ENCODE measurements around the gene KIF1B. TPM values are rescaled to one million over a fixed set of nuclear protein-coding genes. Genes with fewer than 3 reads are reported as not detected.
A peak's percentile ranks its signal among the peaks of the same experiment; 100 is the strongest.

The KIF1B gene
- total RNA-seq, 2 experiments from 2014 or later: 12.3 to 13.5 TPM

DNA sequence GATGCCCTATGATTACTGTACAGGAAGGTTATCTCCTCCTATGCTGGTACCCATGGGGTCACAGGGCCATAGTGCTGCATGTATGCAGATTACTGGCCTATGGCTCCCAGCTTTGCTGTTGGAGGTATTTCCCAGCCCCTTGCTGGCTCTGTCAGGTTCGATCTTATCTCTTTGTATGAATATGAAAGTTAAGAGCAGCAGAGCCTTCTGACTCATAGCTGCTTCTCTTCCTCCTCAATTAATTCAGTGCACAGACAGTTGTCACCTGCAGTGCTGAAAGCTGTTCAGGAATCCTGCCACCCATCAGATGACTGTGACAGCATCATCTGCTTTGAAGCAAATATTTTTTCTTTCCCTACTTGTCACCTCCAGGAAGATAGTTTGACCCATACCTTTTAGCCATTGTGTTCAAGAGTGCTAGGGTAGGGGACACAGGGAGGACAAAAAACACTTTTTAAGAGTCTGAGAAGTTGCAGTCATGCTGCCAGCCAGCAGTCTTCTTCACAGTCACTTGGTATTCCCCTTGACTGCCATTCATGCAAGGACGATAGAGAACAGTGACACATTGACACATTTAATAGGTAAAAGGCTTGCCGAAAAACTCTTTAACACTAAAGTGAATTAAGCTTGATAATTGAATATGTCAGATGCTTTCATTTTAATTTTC, 73.1 kb downstream of the KIF1B start:
- ChIA-PET POLR2A (interaction anchor here (0.7 to 1.3 kb wide), 2 partner anchors 113 to 146 kb away, joined by 3 read pairs; no protein-coding TSS in a partner anchor), CTCF (interaction anchor here (0.6 to 1.0 kb wide), 3 partner anchors 74 to 146 kb away, joined by 3 to 5 read pairs (median 3); partner anchors contain the start of gene CENPS)
- Mint-ChIP-seq H3K4me3 (no peak overlapping the region), H3K4me1 (peaks cover 30% of the 10 kb centered on the region), H3K27ac (peak overlapping the region; percentile 26), H3K9me3 (ENCODE audit: low read depth) (no peaks in the 10 kb centered on the region), H3K36me3 (ENCODE audit: low read depth) (peaks cover 16% of the 10 kb centered on the region), H3K27me3 (no peaks in the 10 kb centered on the region)
- intact Hi-C loops (cut with DNase I, micrococcal nuclease): loop anchor here (1.0 to 2.0 kb wide), 2 partner anchors 73 kb away; partner anchors contain the start of gene KIF1B (in 2 of the 2)
- DNase-seq: peak; percentile 62
- ATAC-seq: peak; percentile 94

GRCh38 chr1:10286244-10286643, 75.9 kb downstream of the KIF1B start:
- peaks cover 26% of the 10 kb centered on the region for H3K4me1 Mint-ChIP-seq
- ChIA-PET POLR2A (no interaction called here), CTCF (no interaction called here)
- peaks cover 12% of the 10 kb centered on the region for H3K36me3 Mint-ChIP-seq (ENCODE audit: low read depth)
- no peak overlapping the region for H3K27ac Mint-ChIP-seq
- intact Hi-C loops (cut with DNase I, micrococcal nuclease): no loop called here
- no peak overlapping the region for H3K4me3 Mint-ChIP-seq
- no peak for ATAC-seq
- no peaks in the 10 kb centered on the region for H3K27me3 Mint-ChIP-seq
- DNase-seq: no peak
- H3K9me3 Mint-ChIP-seq (ENCODE audit: low read depth): no peaks in the 10 kb centered on the region

- no peaks in the 10 kb centered on the region for H3K9me3 Mint-ChIP-seq (ENCODE audit: low read depth)
- DNase-seq (no peak), ATAC-seq (no peak)
- H3K4me3 Mint-ChIP-seq: no peak overlapping the region
- peaks cover 24% of the 10 kb centered on the region for H3K4me1 Mint-ChIP-seq
- H3K27me3 Mint-ChIP-seq: no peaks in the 10 kb centered on the region
- no peak overlapping the region for H3K27ac Mint-ChIP-seq
- H3K36me3 Mint-ChIP-seq (ENCODE audit: low read depth): peaks cover 12% of the 10 kb centered on the region
- intact Hi-C loops (cut with DNase I, micrococcal nuclease): no loop called here
- CTCF ChIA-PET: interaction anchor here (1.0 to 1.4 kb wide), 2 partner anchors 17 to 43 kb away, joined by 3 to 7 read pairs; no protein-coding TSS in a partner anchor
- POLR2A ChIA-PET: no interaction called here
Measured at GRCh38 chr1:10287023-10287645, 76.8 kb downstream of the KIF1B start.

- ChIA-PET CTCF (interaction anchor here (1.0 to 1.4 kb wide), 2 partner anchors 17 to 42 kb away, joined by 3 to 7 read pairs; no protein-coding TSS in a partner anchor), POLR2A (no interaction called here)
- Mint-ChIP-seq H3K9me3 (ENCODE audit: low read depth) (no peaks in the 10 kb centered on the region), H3K4me1 (peaks cover 17% of the 10 kb centered on the region), H3K27ac (no peak overlapping the region), H3K36me3 (ENCODE audit: low read depth) (peaks cover 11% of the 10 kb centered on the region), H3K27me3 (no peaks in the 10 kb centered on the region), H3K4me3 (no peak overlapping the region)
- intact Hi-C loops (cut with DNase I, micrococcal nuclease): no loop called here
- DNase-seq (no peak), ATAC-seq (no peak)
Measured at GRCh38 chr1:10288029-10288615, 77.8 kb downstream of the KIF1B start.

- CTCF ChIA-PET: no interaction called here
- H3K27ac Mint-ChIP-seq: no peak overlapping the region
- no peaks in the 10 kb centered on the region for H3K9me3 Mint-ChIP-seq (ENCODE audit: low read depth)
- intact Hi-C loops (cut with DNase I, micrococcal nuclease): no loop called here
- no peak overlapping the region for H3K4me3 Mint-ChIP-seq
- POLR2A ChIA-PET: no interaction called here
- ATAC-seq (no peak), DNase-seq (no peak)
- H3K4me1 Mint-ChIP-seq: peaks cover 7% of the 10 kb centered on the region
- H3K27me3 Mint-ChIP-seq: no peaks in the 10 kb centered on the region
- peaks cover 16% of the 10 kb centered on the region for H3K36me3 Mint-ChIP-seq (ENCODE audit: low read depth)
Measured at GRCh38 chr1:10291705-10292104, 81.3 kb downstream of the KIF1B start.

- ATAC-seq: no peak
- Mint-ChIP-seq H3K36me3 (ENCODE audit: low read depth) (peaks cover 16% of the 10 kb centered on the region), H3K27ac (no peak overlapping the region), H3K27me3 (no peaks in the 10 kb centered on the region), H3K4me1 (peaks cover 7% of the 10 kb centered on the region), H3K4me3 (no peak overlapping the region), H3K9me3 (ENCODE audit: low read depth) (no peaks in the 10 kb centered on the region)
- DNase-seq: no peak
- ChIA-PET CTCF (no interaction called here), POLR2A (no interaction called here)
- intact Hi-C loops (cut with DNase I, micrococcal nuclease): no loop called here
Measured at GRCh38 chr1:10292188-10292587, 81.8 kb downstream of the KIF1B start.

GRCh38 chr1:10295481-10296085, 85.2 kb downstream of the KIF1B start:
- no peaks in the 10 kb centered on the region for H3K27me3 Mint-ChIP-seq
- intact Hi-C loops (cut with DNase I, micrococcal nuclease): no loop called here
- ChIA-PET POLR2A (no interaction called here), CTCF (interaction anchor here (0.7 kb wide), 1 partner anchor 121 kb away, joined by 3 read pairs; no protein-coding TSS in a partner anchor)
- peaks cover 20% of the 10 kb centered on the region for H3K36me3 Mint-ChIP-seq (ENCODE audit: low read depth)
- no peak for DNase-seq
- no peaks in the 10 kb centered on the region for H3K4me1 Mint-ChIP-seq
- no peak overlapping the region for H3K27ac Mint-ChIP-seq
- no peaks in the 10 kb centered on the region for H3K9me3 Mint-ChIP-seq (ENCODE audit: low read depth)
- ATAC-seq: no peak
- no peak overlapping the region for H3K4me3 Mint-ChIP-seq

DNA sequence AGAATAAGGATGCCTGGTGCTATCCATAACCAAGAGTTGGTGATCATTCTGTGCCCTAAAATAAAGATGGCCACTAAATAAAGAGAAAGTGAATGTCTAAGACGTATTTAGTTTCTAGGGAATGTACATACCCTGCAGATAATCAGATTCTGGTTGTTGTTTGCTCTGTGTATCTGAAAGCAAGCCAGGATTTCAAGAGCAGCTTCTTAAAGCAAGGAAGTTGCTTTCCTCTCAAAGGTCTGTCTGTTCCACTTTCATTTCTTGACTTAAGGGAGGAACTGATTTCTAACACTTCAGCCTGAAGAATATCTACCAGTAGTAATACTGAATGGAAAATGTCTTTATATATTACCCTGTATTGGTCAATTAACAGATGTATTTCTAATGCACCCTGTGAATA, 88.8 kb downstream of the KIF1B start:
- H3K27ac Mint-ChIP-seq: no peak overlapping the region
- intact Hi-C loops (cut with DNase I, micrococcal nuclease): no loop called here
- DNase-seq (no peak), ATAC-seq (no peak)
- ChIA-PET CTCF (interaction anchor here (0.5 to 1.3 kb wide), 2 partner anchors 86 to 210 kb away, joined by 4 read pairs; no protein-coding TSS in a partner anchor), POLR2A (no interaction called here)
- no peaks in the 10 kb centered on the region for H3K4me1 Mint-ChIP-seq
- H3K9me3 Mint-ChIP-seq (ENCODE audit: low read depth): no peaks in the 10 kb centered on the region
- no peaks in the 10 kb centered on the region for H3K27me3 Mint-ChIP-seq
- peaks cover 22% of the 10 kb centered on the region for H3K36me3 Mint-ChIP-seq (ENCODE audit: low read depth)
- H3K4me3 Mint-ChIP-seq: no peak overlapping the region

- Mint-ChIP-seq H3K27ac (no peak overlapping the region), H3K27me3 (no peaks in the 10 kb centered on the region), H3K4me1 (no peaks in the 10 kb centered on the region), H3K36me3 (ENCODE audit: low read depth) (peaks cover 12% of the 10 kb centered on the region), H3K9me3 (ENCODE audit: low read depth) (no peaks in the 10 kb centered on the region), H3K4me3 (no peak overlapping the region)
- CTCF ChIA-PET: no interaction called here
- DNase-seq (no peak), ATAC-seq (no peak)
- POLR2A ChIA-PET: no interaction called here
- intact Hi-C loops (cut with DNase I, micrococcal nuclease): no loop called here
Measured at GRCh38 chr1:10302416-10302815, 92.0 kb downstream of the KIF1B start.

- POLR2A ChIA-PET: no interaction called here
- ATAC-seq: no peak
- CTCF ChIA-PET: interaction anchor here (0.6 to 1.6 kb wide), 3 partner anchors 40 to 537 kb away, joined by 3 to 4 read pairs (median 3); no protein-coding TSS in a partner anchor
Measured at GRCh38 chr1:10304295-10304694, 93.9 kb downstream of the KIF1B start.

DNA sequence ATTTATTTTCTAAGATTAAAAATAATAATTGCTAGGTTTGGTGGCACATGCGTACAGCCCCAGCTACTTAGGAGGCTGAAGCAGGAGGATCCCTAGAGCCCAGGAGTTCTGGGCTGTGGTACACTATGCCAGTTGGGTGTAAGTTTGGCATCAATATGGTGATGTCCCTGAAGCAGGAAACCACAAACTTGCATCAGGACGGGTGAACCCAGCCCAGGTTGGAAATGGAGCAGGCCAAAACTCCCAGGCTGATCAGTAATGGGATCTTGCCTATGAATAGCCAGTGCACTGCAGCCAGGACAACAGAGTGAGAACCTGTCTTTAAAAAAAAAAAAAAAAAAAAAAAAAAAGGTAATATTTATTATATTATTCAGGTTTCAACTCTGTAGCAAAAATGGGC, 96.1 kb downstream of the KIF1B start:
- ChIA-PET POLR2A (no interaction called here), CTCF (interaction anchor here (0.7 kb wide), 1 partner anchor 17 kb away, joined by 3 read pairs; no protein-coding TSS in a partner anchor)
- no peak for ATAC-seq
- H3K9me3 Mint-ChIP-seq (ENCODE audit: low read depth): no peaks in the 10 kb centered on the region
- H3K4me3 Mint-ChIP-seq: no peak overlapping the region
- no peak for DNase-seq
- H3K4me1 Mint-ChIP-seq: peaks cover 9% of the 10 kb centered on the region
- H3K36me3 Mint-ChIP-seq (ENCODE audit: low read depth): peaks cover 9% of the 10 kb centered on the region
- H3K27me3 Mint-ChIP-seq: no peaks in the 10 kb centered on the region
- intact Hi-C loops (cut with DNase I, micrococcal nuclease): no loop called here
- no peak overlapping the region for H3K27ac Mint-ChIP-seq

More at GRCh38 chr1:10304295-10304694, 93.9 kb downstream of the KIF1B start:
- Mint-ChIP-seq H3K4me3 (no peak overlapping the region), H3K36me3 (ENCODE audit: low read depth) (peaks cover 9% of the 10 kb centered on the region), H3K9me3 (ENCODE audit: low read depth) (no peaks in the 10 kb centered on the region), H3K27ac (no peak overlapping the region), H3K27me3 (no peaks in the 10 kb centered on the region), H3K4me1 (peaks cover 9% of the 10 kb centered on the region)
- intact Hi-C loops (cut with DNase I, micrococcal nuclease): no loop called here
- DNase-seq: no peak
